ENCODE results near the gene RIMS4. TPM values are rescaled to one million over a fixed set of nuclear protein-coding genes. Genes with fewer than 3 reads are reported as not detected.
"Not testable (repeated sequence)": the region's sequence is repeated elsewhere in the genome, so short reads cannot be mapped to it uniquely, and the experiment has no call there.

Gene RIMS4
- total and polyA plus RNA-seq, 5 donors from 2014 or later, result not detected

- Histone ChIP-seq H3K27ac (ENCODE audit: insufficient read depth, low read length, poor library complexity, severe bottlenecking) (no peak overlapping the region), H3K36me3 (ENCODE audit: control insufficient read depth, insufficient read depth, low read length) (no peaks in the 10 kb centered on the region), H3K27me3 (ENCODE audit: control insufficient read depth, insufficient read depth, low read length) (peaks cover 2% of the 10 kb centered on the region), H3K4me1 (ENCODE audit: control insufficient read depth, insufficient read depth, low read length, poor library complexity, severe bottlenecking) (no peaks in the 10 kb centered on the region), H3K4me3 (ENCODE audit: low read depth, low read length) (no peak overlapping the region), H3K9me3 (ENCODE audit: control insufficient read depth in 2 of 2, low read length in 2 of 2) (no peaks in the 10 kb centered on the region)
- no peaks in the 10 kb centered on the region for H3K4me1 Mint-ChIP-seq
- H3K36me3 Mint-ChIP-seq, result no peaks in the 10 kb centered on the region
- H3K27me3 Mint-ChIP-seq, result peaks cover 15% of the 10 kb centered on the region
- no peak for ATAC-seq (ENCODE audit: low read depth in 2 of 2)
- H3K27ac Mint-ChIP-seq, result no peak overlapping the region
- no peak for DNase-seq
- H3K4me3 Mint-ChIP-seq, result no peak overlapping the region
- no peaks in the 10 kb centered on the region for H3K9me3 Mint-ChIP-seq
These were observed 41.4 kb downstream of the RIMS4 start for GRCh38 chr20:44768854-44769480.

DNA sequence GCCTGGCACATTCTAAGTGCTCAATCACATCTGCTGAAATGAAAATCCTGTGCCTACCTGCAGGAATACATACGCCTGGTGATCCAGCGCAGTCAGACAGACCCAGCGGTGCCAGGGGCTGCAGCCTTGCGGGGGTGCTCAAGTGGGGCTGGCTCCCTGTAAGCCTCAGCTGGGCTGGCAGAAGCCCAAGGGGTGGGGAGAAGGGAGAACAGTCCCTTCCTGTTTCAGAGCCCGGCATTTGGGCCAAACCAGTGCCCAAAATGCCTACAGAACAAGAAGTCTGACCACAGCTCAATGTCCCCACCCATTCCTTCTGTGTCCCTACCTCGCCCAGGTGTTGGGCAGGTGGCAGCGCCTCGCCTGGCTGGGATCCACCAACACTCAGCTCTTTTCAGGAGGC lies 42.1 kb downstream of the RIMS4 start:
- H3K27me3 ChIP-seq (ENCODE audit: control insufficient read depth, insufficient read depth, low read length), result peaks cover 2% of the 10 kb centered on the region
- H3K4me1 Mint-ChIP-seq, result no peaks in the 10 kb centered on the region
- H3K4me3 Mint-ChIP-seq, result no peak overlapping the region
- no peaks in the 10 kb centered on the region for H3K36me3 ChIP-seq (ENCODE audit: control insufficient read depth, insufficient read depth, low read length)
- no peak overlapping the region for H3K27ac ChIP-seq (ENCODE audit: insufficient read depth, low read length, poor library complexity, severe bottlenecking)
- no peaks in the 10 kb centered on the region for H3K36me3 Mint-ChIP-seq
- no peak overlapping the region for H3K4me3 ChIP-seq (ENCODE audit: low read depth, low read length)
- H3K27ac Mint-ChIP-seq, result no peak overlapping the region
- DNase-seq (no peak), ATAC-seq (ENCODE audit: low read depth in 2 of 2) (no peak)
- no peaks in the 10 kb centered on the region for H3K4me1 ChIP-seq (ENCODE audit: control insufficient read depth, insufficient read depth, low read length, poor library complexity, severe bottlenecking)
- H3K27me3 Mint-ChIP-seq, result peaks cover 15% of the 10 kb centered on the region
- H3K9me3 Mint-ChIP-seq, result no peaks in the 10 kb centered on the region
- no peaks in the 10 kb centered on the region for H3K9me3 ChIP-seq (ENCODE audit: control insufficient read depth in 2 of 2, low read length in 2 of 2)

- H3K27ac ChIP-seq (ENCODE audit: insufficient read depth, low read length, poor library complexity, severe bottlenecking), result no peak overlapping the region
- no peak overlapping the region for H3K4me3 Mint-ChIP-seq
- H3K4me1 Mint-ChIP-seq, result no peaks in the 10 kb centered on the region
- peaks cover 2% of the 10 kb centered on the region for H3K27me3 ChIP-seq (ENCODE audit: control insufficient read depth, insufficient read depth, low read length)
- H3K9me3 ChIP-seq (ENCODE audit: control insufficient read depth in 2 of 2, low read length in 2 of 2), result no peaks in the 10 kb centered on the region
- H3K4me3 ChIP-seq (ENCODE audit: low read depth, low read length), result no peak overlapping the region
- H3K4me1 ChIP-seq (ENCODE audit: control insufficient read depth, insufficient read depth, low read length, poor library complexity, severe bottlenecking), result no peaks in the 10 kb centered on the region
- H3K9me3 Mint-ChIP-seq, result no peaks in the 10 kb centered on the region
- H3K36me3 ChIP-seq (ENCODE audit: control insufficient read depth, insufficient read depth, low read length), result no peaks in the 10 kb centered on the region
- ATAC-seq (ENCODE audit: low read depth in 2 of 2) (no peak), DNase-seq (no peak)
- H3K27ac Mint-ChIP-seq, result no peak overlapping the region
- peaks cover 11% of the 10 kb centered on the region for H3K27me3 Mint-ChIP-seq
- H3K36me3 Mint-ChIP-seq, result no peaks in the 10 kb centered on the region
These were observed 44.5 kb downstream of the RIMS4 start for GRCh38 chr20:44765701-44766347.

GRCh38 chr20:44765091-44765490 lies 45.3 kb downstream of the RIMS4 start:
- H3K27me3 ChIP-seq (ENCODE audit: control insufficient read depth, insufficient read depth, low read length), result peaks cover 2% of the 10 kb centered on the region
- no peak overlapping the region for H3K4me3 Mint-ChIP-seq
- H3K4me3 ChIP-seq (ENCODE audit: low read depth, low read length), result no peak overlapping the region
- no peaks in the 10 kb centered on the region for H3K36me3 ChIP-seq (ENCODE audit: control insufficient read depth, insufficient read depth, low read length)
- H3K9me3 Mint-ChIP-seq, result no peaks in the 10 kb centered on the region
- no peaks in the 10 kb centered on the region for H3K36me3 Mint-ChIP-seq
- no peaks in the 10 kb centered on the region for H3K9me3 ChIP-seq (ENCODE audit: control insufficient read depth in 2 of 2, low read length in 2 of 2)
- no peak overlapping the region for H3K27ac ChIP-seq (ENCODE audit: insufficient read depth, low read length, poor library complexity, severe bottlenecking)
- DNase-seq, result no peak
- H3K27ac Mint-ChIP-seq, result no peak overlapping the region
- ATAC-seq (ENCODE audit: low read depth in 2 of 2), result no peak
- H3K4me1 ChIP-seq (ENCODE audit: control insufficient read depth, insufficient read depth, low read length, poor library complexity, severe bottlenecking), result no peaks in the 10 kb centered on the region
- peaks cover 14% of the 10 kb centered on the region for H3K27me3 Mint-ChIP-seq
- H3K4me1 Mint-ChIP-seq, result no peaks in the 10 kb centered on the region

- not testable (repeated sequence) for H3K27ac Mint-ChIP-seq; DNase-seq; ATAC-seq (ENCODE audit: low read depth in 2 of 2); H3K9me3 ChIP-seq (ENCODE audit: control insufficient read depth in 2 of 2, low read length in 2 of 2); H3K36me3 ChIP-seq (ENCODE audit: control insufficient read depth, insufficient read depth, low read length); H3K4me1 Mint-ChIP-seq; H3K4me3 Mint-ChIP-seq; H3K4me1 ChIP-seq (ENCODE audit: control insufficient read depth, insufficient read depth, low read length, poor library complexity, severe bottlenecking); H3K36me3 Mint-ChIP-seq; H3K27ac ChIP-seq (ENCODE audit: insufficient read depth, low read length, poor library complexity, severe bottlenecking); H3K9me3 Mint-ChIP-seq; H3K4me3 ChIP-seq (ENCODE audit: low read depth, low read length); H3K27me3 ChIP-seq (ENCODE audit: control insufficient read depth, insufficient read depth, low read length)
- peaks cover 17% of the 10 kb centered on the region for H3K27me3 Mint-ChIP-seq
These were observed 46.5 kb downstream of the RIMS4 start for GRCh38 chr20:44763798-44764197.

- Histone ChIP-seq H3K4me3 (ENCODE audit: low read depth, low read length) (no peak overlapping the region), H3K9me3 (ENCODE audit: control insufficient read depth in 2 of 2, low read length in 2 of 2) (no peaks in the 10 kb centered on the region), H3K27me3 (ENCODE audit: control insufficient read depth, insufficient read depth, low read length) (peaks cover 4% of the 10 kb centered on the region), H3K36me3 (ENCODE audit: control insufficient read depth, insufficient read depth, low read length) (no peaks in the 10 kb centered on the region), H3K4me1 (ENCODE audit: control insufficient read depth, insufficient read depth, low read length, poor library complexity, severe bottlenecking) (no peaks in the 10 kb centered on the region), H3K27ac (ENCODE audit: insufficient read depth, low read length, poor library complexity, severe bottlenecking) (no peak overlapping the region)
- no peak for DNase-seq
- Mint-ChIP-seq H3K27ac (no peak overlapping the region), H3K9me3 (no peaks in the 10 kb centered on the region), H3K36me3 (no peaks in the 10 kb centered on the region), H3K4me3 (no peak overlapping the region), H3K4me1 (no peaks in the 10 kb centered on the region), H3K27me3 (peaks cover 9% of the 10 kb centered on the region)
- ATAC-seq (ENCODE audit: low read depth in 2 of 2), result no peak
These were observed 47.7 kb downstream of the RIMS4 start for GRCh38 chr20:44762466-44763140.

DNA sequence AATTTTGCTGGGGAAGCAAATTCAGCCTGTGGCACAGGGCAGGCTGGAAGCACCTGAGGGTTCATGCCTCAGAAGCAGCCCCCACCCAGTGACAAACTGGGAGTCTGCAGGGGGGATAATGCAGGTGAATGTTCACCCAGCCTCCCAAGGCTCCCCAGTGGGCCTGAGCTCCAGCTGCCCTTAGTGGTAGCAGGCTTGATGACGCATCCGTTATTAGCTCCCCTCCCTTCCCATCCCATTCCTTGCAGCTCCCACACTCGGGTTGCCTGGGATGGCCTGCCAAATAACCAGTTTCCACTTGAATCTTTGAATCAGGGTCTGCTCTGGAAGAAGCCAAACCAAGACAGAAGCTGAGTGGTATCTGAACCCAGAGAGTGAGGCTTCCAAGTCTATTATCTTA lies 48.9 kb downstream of the RIMS4 start:
- no peaks in the 10 kb centered on the region for H3K9me3 ChIP-seq (ENCODE audit: control insufficient read depth in 2 of 2, low read length in 2 of 2)
- no peaks in the 10 kb centered on the region for H3K4me1 Mint-ChIP-seq
- no peak for ATAC-seq (ENCODE audit: low read depth in 2 of 2)
- H3K27me3 ChIP-seq (ENCODE audit: control insufficient read depth, insufficient read depth, low read length), result peaks cover 4% of the 10 kb centered on the region
- H3K27me3 Mint-ChIP-seq, result peaks cover 9% of the 10 kb centered on the region
- H3K4me1 ChIP-seq (ENCODE audit: control insufficient read depth, insufficient read depth, low read length, poor library complexity, severe bottlenecking), result no peaks in the 10 kb centered on the region
- DNase-seq, result no peak
- no peak overlapping the region for H3K4me3 Mint-ChIP-seq
- no peak overlapping the region for H3K27ac Mint-ChIP-seq
- no peaks in the 10 kb centered on the region for H3K36me3 ChIP-seq (ENCODE audit: control insufficient read depth, insufficient read depth, low read length)
- no peaks in the 10 kb centered on the region for H3K36me3 Mint-ChIP-seq
- no peak overlapping the region for H3K4me3 ChIP-seq (ENCODE audit: low read depth, low read length)
- H3K9me3 Mint-ChIP-seq, result no peaks in the 10 kb centered on the region
- H3K27ac ChIP-seq (ENCODE audit: insufficient read depth, low read length, poor library complexity, severe bottlenecking), result no peak overlapping the region

DNA sequence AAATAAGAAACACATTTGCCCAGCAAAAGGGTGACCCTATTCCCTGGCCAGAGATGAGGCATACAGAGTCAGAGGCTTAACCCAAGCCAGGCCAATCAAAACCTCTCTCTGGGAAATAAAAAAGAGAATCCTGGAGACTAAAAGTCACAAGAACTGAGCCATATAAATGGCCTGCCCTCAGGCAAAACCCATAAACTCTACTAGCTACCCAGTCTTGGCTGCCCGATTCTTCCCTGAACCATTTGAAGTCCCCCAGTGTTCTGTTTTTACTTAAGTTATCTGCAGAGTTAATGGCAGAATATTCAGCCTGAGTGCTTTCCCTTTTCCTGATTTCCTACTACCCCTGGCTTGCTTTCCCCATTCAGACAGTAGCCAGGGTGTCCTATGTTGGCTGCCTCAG lies 50.8 kb downstream of the RIMS4 start:
- DNase-seq (no peak), ATAC-seq (ENCODE audit: low read depth in 2 of 2) (no peak)
- no peaks in the 10 kb centered on the region for H3K9me3 Mint-ChIP-seq
- Histone ChIP-seq H3K27me3 (ENCODE audit: control insufficient read depth, insufficient read depth, low read length) (peaks cover 2% of the 10 kb centered on the region), H3K9me3 (ENCODE audit: control insufficient read depth in 2 of 2, low read length in 2 of 2) (no peaks in the 10 kb centered on the region), H3K27ac (ENCODE audit: insufficient read depth, low read length, poor library complexity, severe bottlenecking) (no peak overlapping the region), H3K36me3 (ENCODE audit: control insufficient read depth, insufficient read depth, low read length) (no peaks in the 10 kb centered on the region), H3K4me3 (ENCODE audit: low read depth, low read length) (no peak overlapping the region), H3K4me1 (ENCODE audit: control insufficient read depth, insufficient read depth, low read length, poor library complexity, severe bottlenecking) (no peaks in the 10 kb centered on the region)
- no peaks in the 10 kb centered on the region for H3K4me1 Mint-ChIP-seq
- no peak overlapping the region for H3K27ac Mint-ChIP-seq
- H3K4me3 Mint-ChIP-seq, result no peak overlapping the region
- no peaks in the 10 kb centered on the region for H3K36me3 Mint-ChIP-seq
- H3K27me3 Mint-ChIP-seq, result peaks cover 9% of the 10 kb centered on the region
